B cell (primary cell): ENCODE data around the gene LRRC14B. TPM values are rescaled to one million over a fixed set of nuclear protein-coding genes. Genes with fewer than 3 reads are reported as not detected.

Experiments used
- ATAC-seq: fragments of 200-7000 bp; cut with Tn5 transposase; one replicate; pipeline ENCODE4 v1.10.0; 2021; ENCODE audit warnings: low read depth, mild to moderate bottlenecking, moderate number of reproducible peaks, moderate library complexity
- CTCF ChIA-PET: fragments of 350-600 bp; sonication (Branson Sonifier 250); formaldehyde crosslinking; loops from one replicate; lab custom pipeline; 2021; ENCODE audit warnings: antibody characterized with exemption, inconsistent platforms; lab: Charles Lee
- POLR2A ChIA-PET: fragments of 350-600 bp; sonication (Branson Sonifier 250); formaldehyde crosslinking; loops from one replicate; lab custom pipeline; 2021; ENCODE audit warnings: antibody characterized with exemption; lab: Charles Lee
- DNase-seq: peaks from one replicate; pipeline ENCODE4 v3.0.0; 2013
- H2AFZ ChIP-seq: 2 replicates; pipeline ENCODE4 v1.6.1; 2012; ENCODE audit warnings: mild to moderate bottlenecking, low read depth, low read length; ENCODE audit not compliant: insufficient read depth, poor library complexity, severe bottlenecking
- H3K27ac ChIP-seq, 2 donors: 1 replicate in 1 of 2; 2 replicates in 1 of 2; pipeline ENCODE4 v1.5.1; 2012 to 2013; ENCODE audit warnings: low read length in 2 of 2, mild to moderate bottlenecking in 2 of 2, moderate library complexity in 1 of 2
- H3K27me3 ChIP-seq, 4 experiments: fragments of 200-600 bp in 1 of 4; sonication (generic) in 1 of 4; replicated peaks in 1 of 4; 1 replicate in 2 of 4; 2 replicates in 2 of 4; pipeline versions ENCODE4 v1.6.1 to v1.7.0; 2013 to 2016; ENCODE audit warnings: low read length in 3 of 4, mild to moderate bottlenecking in 2 of 4, mixed read lengths in 1 of 4, moderate library complexity in 1 of 4; ENCODE audit not compliant: insufficient read depth in 4 of 4, control insufficient read depth in 3 of 4; ENCODE audit errors: control extremely low read depth in 1 of 4
- H3K36me3 ChIP-seq, 2 experiments: replicated peaks in 1 of 2; 1 replicate in 1 of 2; 2 replicates in 1 of 2; pipeline versions ENCODE4 v1.6.1 to v1.7.1; 2013; ENCODE audit warnings: low read length in 1 of 2; ENCODE audit not compliant: insufficient read depth in 2 of 2, control insufficient read depth in 1 of 2; ENCODE audit errors: control extremely low read depth in 1 of 2, extremely low read depth in 1 of 2
- H3K4me1 ChIP-seq, 2 donors: fragments of 200-600 bp in 1 of 2; sonication (generic) in 1 of 2; 1 replicate in 1 of 2; 2 replicates in 1 of 2; pipeline versions ENCODE4 v1.5.1 to v1.6.1; 2013 to 2017; ENCODE audit warnings: low read length in 2 of 2; ENCODE audit not compliant: control insufficient read depth in 2 of 2, insufficient read depth in 2 of 2
- H3K4me2 ChIP-seq: replicated peaks from 2 replicates; pipeline ENCODE3; 2012; ENCODE audit warnings: mild to moderate bottlenecking, low read depth, low read length; ENCODE audit not compliant: poor library complexity, severe bottlenecking
- H3K4me3 ChIP-seq, 5 experiments: fragments of 200-600 bp in 1 of 5; sonication (generic) in 1 of 5; 1 replicate in 3 of 5; 2 replicates in 2 of 5; pipeline versions ENCODE4 v1.5.1 to v1.7.0; 2011 to 2016; ENCODE audit warnings: low read length in 4 of 5, mild to moderate bottlenecking in 4 of 5, low read depth in 2 of 5, control low read depth in 1 of 5, moderate library complexity in 1 of 5; ENCODE audit not compliant: insufficient read depth in 1 of 5; ENCODE audit errors: control extremely low read depth in 1 of 5, extremely low read depth in 1 of 5
- H3K79me2 ChIP-seq: fragments of 200-600 bp; sonication (generic); one replicate; pipeline ENCODE4 v1.6.0; 2016; ENCODE audit warnings: low read length; ENCODE audit not compliant: control insufficient read depth, insufficient read depth
- H3K9ac ChIP-seq: fragments of 200-600 bp; sonication (generic); 2 replicates; pipeline ENCODE4 v1.6.1; 2017; ENCODE audit warnings: mild to moderate bottlenecking, low read length, moderate library complexity
- H3K9me3 ChIP-seq, 3 donors: one replicate each; pipeline versions ENCODE4 v1.6.1 to v1.7.1; 2013; ENCODE audit warnings: low read length in 2 of 3; ENCODE audit not compliant: control insufficient read depth in 2 of 3, insufficient read depth in 1 of 3; ENCODE audit errors: control extremely low read depth in 1 of 3
- H4K20me1 ChIP-seq: 2 replicates; pipeline ENCODE4 v1.6.0; 2012; ENCODE audit warnings: mild to moderate bottlenecking, low read length; ENCODE audit not compliant: insufficient read depth, control insufficient read depth, poor library complexity, severe bottlenecking
- H3K27ac Mint-ChIP-seq: one replicate; pipeline ENCODE4 v1.8.0; 2021; ENCODE audit warnings: mixed read lengths
- H3K27me3 Mint-ChIP-seq: one replicate; pipeline ENCODE4 v1.8.0; 2021; ENCODE audit warnings: mixed read lengths
- H3K4me1 Mint-ChIP-seq: one replicate; pipeline ENCODE4 v1.8.0; 2021; ENCODE audit warnings: mixed read lengths
- H3K4me3 Mint-ChIP-seq: one replicate; pipeline ENCODE4 v1.8.0; 2021; ENCODE audit warnings: mixed read lengths
- H3K9me3 Mint-ChIP-seq: one replicate; pipeline ENCODE4 v1.8.0; 2022; ENCODE audit warnings: mixed read lengths; ENCODE audit not compliant: insufficient read depth
- CTCF ChIP-seq: fragments of 200-600 bp; IDR thresholded peaks from one replicate; pipeline ENCODE4 v1.8.0; 2022; ENCODE audit warnings: antibody characterized with exemption, mild to moderate bottlenecking
- EZH2 ChIP-seq: IDR thresholded peaks from 2 replicates; pipeline ENCODE4 v1.6.1; 2012; ENCODE audit warnings: borderline replicate concordance, low read depth, mild to moderate bottlenecking, moderate library complexity, low read length; ENCODE audit not compliant: insufficient read depth, poor library complexity, severe bottlenecking
- WGBS: methylation state at CpG from one replicate; pipeline ENCODE4 v1.1.5; 2013; ENCODE audit warnings: missing lambda C conversion rate; ENCODE audit not compliant: insufficient coverage; 5-methylcytosine and 5-hydroxymethylcytosine counted together
- intact Hi-C: fragments of 100-400 bp; cut with micrococcal nuclease; formaldehyde crosslinking; loops from one replicate; pipeline ENCODE4 v1.10.0; 2022
- polyA plus RNA-seq: library from polyadenylated mRNA; depleted of rRNA; stranded (reverse); fragments of >200 nt; gene quantifications from 2 replicates; pipeline ENCODE4 v1.2.3, GENCODE V29; 2012
- total RNA-seq, 2 donors: library from RNA; stranded (reverse); fragments of 120-200 nt in 1 of 2; gene quantifications; 1 replicate in 1 of 2; 2 replicates in 1 of 2; pipeline versions ENCODE4 v1.2.3 to v1.2.4, GENCODE V29; 2013 to 2022

Gene LRRC14B
- total and polyA plus RNA-seq, 2 donors (not counting 1 experiment from before 2014, with no cell fraction given), result 0.06 TPM; not detected in 1

GRCh38 chr5:162190-162564 lies 29.1 kb upstream of the LRRC14B start:
- 95% methylated on average over 17 of the region's 19 CpGs for WGBS
- Histone ChIP-seq H4K20me1 (no peaks in the 10 kb centered on the region), H3K4me1 (no peaks in the 10 kb centered on the region), H3K27me3 (no peaks in the 10 kb centered on the region), H3K4me3 (no peak overlapping the region), H3K27ac (no peak overlapping the region), H2AFZ (no peak overlapping the region), H3K9me3 (peaks cover 0 to 6% (median 0%) of the 10 kb centered on the region in 3 donors), H3K36me3 (no peaks in the 10 kb centered on the region), H3K9ac (no peak overlapping the region), H3K79me2 (no peaks in the 10 kb centered on the region), H3K4me2 (no peak overlapping the region)
- Mint-ChIP-seq H3K27me3 (peaks cover 16% of the 10 kb centered on the region), H3K4me3 (no peak overlapping the region), H3K9me3 (no peaks in the 10 kb centered on the region), H3K27ac (no peak overlapping the region), H3K4me1 (no peaks in the 10 kb centered on the region)
- DNase-seq (no peak), ATAC-seq (no peak)
- TF ChIP-seq EZH2 (no peak), CTCF (no peak)
- POLR2A ChIA-PET, result no interaction called here
- intact Hi-C loops, result no loop called here
- CTCF ChIA-PET, result no interaction called here

DNA sequence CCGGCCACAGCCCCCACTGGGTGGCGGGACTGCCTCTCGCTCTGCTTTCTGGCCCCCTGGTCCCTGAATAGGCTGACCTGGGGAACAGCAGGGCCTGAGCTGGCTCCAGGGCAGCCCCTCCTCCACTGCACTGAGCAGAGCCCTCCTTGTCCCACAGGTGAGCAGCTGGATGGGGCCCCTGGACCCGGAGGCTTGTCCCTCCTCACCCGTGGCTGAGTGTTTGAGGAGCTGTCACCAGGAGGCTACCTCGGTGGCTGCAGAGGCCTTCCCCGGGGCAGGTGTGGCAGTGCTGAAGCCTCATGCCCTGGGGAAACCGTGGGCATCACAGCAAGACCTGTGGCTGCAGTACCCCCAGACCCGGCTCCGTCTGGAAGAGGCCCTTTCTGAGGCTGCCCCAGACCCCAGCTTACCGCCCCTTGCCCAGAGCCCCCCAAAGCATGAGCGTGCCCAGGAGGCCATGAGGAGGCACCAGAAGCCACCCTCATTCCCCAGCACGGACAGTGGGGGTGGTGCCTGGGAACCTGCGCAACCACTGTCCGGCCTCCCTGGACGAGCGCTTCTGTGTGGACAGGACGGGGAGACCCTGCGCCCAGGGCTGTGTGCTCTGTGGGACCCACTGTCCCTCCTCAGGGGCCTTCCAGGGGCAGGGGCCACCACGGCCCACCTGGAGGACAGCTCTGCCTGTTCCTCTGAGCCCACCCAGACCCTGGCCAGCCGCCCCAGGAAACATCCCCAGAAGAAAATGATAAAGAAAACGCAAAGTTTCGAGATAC lies 28.5 kb upstream of the LRRC14B start:
- H3K4me1 ChIP-seq, result no peaks in the 10 kb centered on the region
- Mint-ChIP-seq H3K27me3 (peaks cover 15% of the 10 kb centered on the region), H3K4me1 (no peaks in the 10 kb centered on the region), H3K27ac (no peak overlapping the region), H3K9me3 (no peaks in the 10 kb centered on the region), H3K4me3 (no peak overlapping the region)
- 93% methylated on average over 23 of the region's 23 CpGs for WGBS
- CTCF ChIA-PET, result no interaction called here
- no peak overlapping the region for H3K4me3 ChIP-seq
- ATAC-seq (no peak), DNase-seq (no peak)
- H3K4me2 ChIP-seq, result no peak overlapping the region
- intact Hi-C loops, result no loop called here
- TF ChIP-seq EZH2 (no peak), CTCF (no peak)
- no peaks in the 10 kb centered on the region for H3K36me3 ChIP-seq
- H2AFZ ChIP-seq, result no peak overlapping the region
- no peaks in the 10 kb centered on the region for H3K27me3 ChIP-seq
- no peaks in the 10 kb centered on the region for H3K79me2 ChIP-seq
- H3K9me3 ChIP-seq, result peaks cover 0 to 6% (median 0%) of the 10 kb centered on the region in 3 donors
- H3K9ac ChIP-seq, result no peak overlapping the region
- no peak overlapping the region for H3K27ac ChIP-seq
- H4K20me1 ChIP-seq, result no peaks in the 10 kb centered on the region
- POLR2A ChIA-PET, result no interaction called here
